AG10803 (cell line): ENCODE measurements around the gene SMARCC2.

Experiments used
- DNase-seq: peaks from one replicate; pipeline ENCODE4 v3.0.0; 2010; ENCODE audit warnings: low read depth
- H3K4me3 ChIP-seq: 2 replicates; pipeline ENCODE4 v1.5.1; 2011; ENCODE audit warnings: mild to moderate bottlenecking, low read length, control low read depth
- TF ChIP-seq, protein P1 (sequence below): conservative IDR thresholded peaks from 2 replicates; pipeline ENCODE4 v1.5.1; 2011; ENCODE audit warnings: mild to moderate bottlenecking, low read length, control low read depth, inconsistent platforms

The SMARCC2 gene

GRCh38 chr12:56127485-56127887, 61.8 kb downstream of the SMARCC2 start:
- TF ChIP-seq, protein P1, sequence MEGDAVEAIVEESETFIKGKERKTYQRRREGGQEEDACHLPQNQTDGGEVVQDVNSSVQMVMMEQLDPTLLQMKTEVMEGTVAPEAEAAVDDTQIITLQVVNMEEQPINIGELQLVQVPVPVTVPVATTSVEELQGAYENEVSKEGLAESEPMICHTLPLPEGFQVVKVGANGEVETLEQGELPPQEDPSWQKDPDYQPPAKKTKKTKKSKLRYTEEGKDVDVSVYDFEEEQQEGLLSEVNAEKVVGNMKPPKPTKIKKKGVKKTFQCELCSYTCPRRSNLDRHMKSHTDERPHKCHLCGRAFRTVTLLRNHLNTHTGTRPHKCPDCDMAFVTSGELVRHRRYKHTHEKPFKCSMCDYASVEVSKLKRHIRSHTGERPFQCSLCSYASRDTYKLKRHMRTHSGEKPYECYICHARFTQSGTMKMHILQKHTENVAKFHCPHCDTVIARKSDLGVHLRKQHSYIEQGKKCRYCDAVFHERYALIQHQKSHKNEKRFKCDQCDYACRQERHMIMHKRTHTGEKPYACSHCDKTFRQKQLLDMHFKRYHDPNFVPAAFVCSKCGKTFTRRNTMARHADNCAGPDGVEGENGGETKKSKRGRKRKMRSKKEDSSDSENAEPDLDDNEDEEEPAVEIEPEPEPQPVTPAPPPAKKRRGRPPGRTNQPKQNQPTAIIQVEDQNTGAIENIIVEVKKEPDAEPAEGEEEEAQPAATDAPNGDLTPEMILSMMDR = no peak
- no peak for DNase-seq
- H3K4me3 ChIP-seq = peak overlapping the region; percentile 59

DNA sequence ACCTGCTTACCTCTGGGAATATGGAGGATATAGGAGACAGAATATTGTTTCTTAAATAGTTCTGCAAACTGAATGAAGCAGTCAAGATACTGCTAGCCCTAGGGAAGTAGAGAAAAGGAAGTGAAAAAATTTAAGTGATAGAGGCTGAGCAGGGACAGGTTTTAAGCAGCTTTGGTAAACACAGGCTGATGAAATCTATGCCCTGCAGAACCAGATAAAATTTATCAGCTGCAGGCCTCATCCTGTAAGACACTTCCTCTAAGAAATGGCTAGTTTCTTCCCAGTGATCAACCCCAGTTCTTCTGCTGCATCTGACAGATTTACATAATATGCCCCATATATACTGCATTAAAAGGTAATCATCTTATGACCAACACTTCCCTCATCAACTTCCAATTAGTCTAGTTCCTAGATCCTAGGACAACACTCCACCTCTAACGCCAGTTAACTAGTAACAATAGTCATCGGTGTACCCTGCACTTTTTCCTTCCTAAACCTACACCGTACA, 62.5 kb downstream of the SMARCC2 start:
- no peak for DNase-seq
- H3K4me3 ChIP-seq = peak overlapping the region; percentile 59; the same call in 1 of the 2 replicates
- TF ChIP-seq, protein P1 = no peak

GRCh38 chr12:56124133-56124532, 65.2 kb downstream of the SMARCC2 start:
- TF ChIP-seq, protein P1 = no peak
- DNase-seq = no peak
- H3K4me3 ChIP-seq = no peak overlapping the region

DNA sequence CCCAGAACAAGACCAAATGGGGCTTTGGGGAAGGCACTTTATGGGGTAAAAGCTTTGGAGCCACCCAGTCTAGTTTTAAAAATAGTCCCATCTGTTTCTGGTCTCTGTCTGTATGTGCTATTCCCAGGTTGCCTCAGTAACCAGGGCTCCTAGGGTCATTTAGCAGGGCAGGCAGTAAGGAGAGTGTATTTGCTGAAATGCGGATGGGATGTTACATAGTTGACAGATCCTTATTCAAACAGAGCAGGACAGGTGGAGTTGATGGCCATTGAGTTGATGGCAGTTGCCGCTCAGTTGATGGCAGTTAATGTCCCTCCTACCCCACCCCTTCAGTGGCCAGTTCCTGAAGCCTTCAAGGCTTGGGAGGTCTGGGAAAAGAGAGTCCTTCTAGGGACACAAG, 66.6 kb downstream of the SMARCC2 start:
- peak; percentile 21 for DNase-seq
- H3K4me3 ChIP-seq = no peak overlapping the region
- TF ChIP-seq, protein P1 = no peak

DNA sequence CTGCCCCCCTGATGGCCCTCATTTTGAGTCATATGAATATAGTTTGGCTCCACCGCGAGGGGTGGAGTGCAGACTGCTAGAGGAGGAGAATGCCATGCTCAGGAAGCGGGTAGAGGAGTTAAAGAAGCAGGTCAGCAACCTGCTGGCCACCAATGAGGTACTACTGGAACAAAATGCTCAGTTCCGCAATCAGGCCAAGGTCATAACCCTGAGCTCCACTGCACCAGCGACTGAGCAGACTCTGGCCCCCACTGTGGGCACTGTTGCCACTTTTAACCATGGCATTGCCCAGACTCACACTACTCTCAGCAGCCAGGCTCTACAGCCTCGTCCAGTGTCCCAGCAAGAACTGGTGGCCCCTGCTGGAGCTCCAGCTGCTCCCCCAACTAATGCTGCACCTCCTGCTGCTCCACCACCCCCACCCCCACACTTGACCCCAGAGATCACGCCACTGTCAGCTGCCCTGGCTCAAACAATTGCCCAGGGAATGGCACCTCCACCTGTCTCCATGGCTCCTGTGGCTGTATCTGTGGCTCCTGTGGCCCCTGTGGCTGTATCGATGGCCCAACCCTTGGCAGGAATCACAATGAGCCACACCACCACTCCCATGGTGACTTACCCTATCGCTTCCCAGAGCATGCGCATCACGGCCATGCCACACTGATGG, 67.9 kb downstream of the SMARCC2 start:
- no peak for DNase-seq
- TF ChIP-seq, protein P1 = no peak
- H3K4me3 ChIP-seq = no peak overlapping the region

- H3K4me3 ChIP-seq = no peak overlapping the region
- TF ChIP-seq, protein P1 = no peak
- no peak for DNase-seq
Measured at GRCh38 chr12:56120158-56120846, 69.0 kb downstream of the SMARCC2 start.

- H3K4me3 ChIP-seq = peak overlapping the region; percentile 90
- peak; percentile 96 for DNase-seq
- TF ChIP-seq, protein P1 = peak; percentile 85
Measured at GRCh38 chr12:56119361-56119796, 69.9 kb downstream of the SMARCC2 start.
